Gastroesophageal sphincter (tissue), 3 donors: ENCODE data around the gene CNTN5.

Experiments used
- POLR2A ChIP-seq, 2 donors: fragments of 450-650 bp; IDR thresholded peaks; one replicate each; pipeline ENCODE4 v1.6.1; 2017; ENCODE audit warnings: antibody characterized with exemption in 2 of 2, mild to moderate bottlenecking in 2 of 2, moderate library complexity in 1 of 2
- TF ChIP-seq, protein P1 (sequence below), 4 experiments: fragments of 200-600 bp in 2 of 4; fragments of 450-650 bp in 2 of 4; sonication (generic) in 1 of 4; IDR thresholded peaks; one replicate each; pipeline ENCODE4 v1.5.1; 2017 to 2019; ENCODE audit warnings: antibody characterized with exemption in 4 of 4, mild to moderate bottlenecking in 2 of 4, moderate library complexity in 2 of 4

DNA sequence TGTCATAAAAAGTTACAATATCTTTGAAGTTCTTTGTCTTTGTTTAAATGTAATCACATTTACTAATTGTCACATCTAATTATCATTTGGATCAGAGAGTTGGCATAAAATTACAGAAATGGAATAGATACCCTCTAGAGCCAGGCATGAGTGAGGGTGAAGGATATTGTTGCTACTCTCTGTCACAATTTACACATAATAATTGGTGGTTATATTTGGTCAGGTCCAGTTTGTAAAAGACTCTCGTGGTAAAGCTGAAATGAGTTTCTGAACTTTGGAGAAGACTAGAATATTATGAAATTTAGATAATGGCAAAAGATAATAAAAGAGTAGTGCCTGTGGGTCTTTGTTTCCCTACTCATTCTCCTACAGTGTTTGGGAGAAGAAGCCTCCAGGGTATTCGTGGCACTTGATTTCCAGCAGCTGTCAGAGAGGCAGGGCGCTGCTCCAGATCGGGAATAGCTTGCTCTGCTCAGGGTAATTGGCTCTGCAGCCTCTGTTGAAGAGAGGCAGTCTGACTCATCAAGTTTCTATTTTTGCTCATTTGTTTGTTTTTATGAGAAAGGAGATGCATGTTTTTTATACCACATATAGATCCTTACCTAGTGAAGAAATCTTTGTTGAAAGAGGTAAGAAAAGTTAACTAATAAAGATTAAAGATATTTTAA, 349.9 kb downstream of the CNTN5 start:
- TF ChIP-seq, protein P1, sequence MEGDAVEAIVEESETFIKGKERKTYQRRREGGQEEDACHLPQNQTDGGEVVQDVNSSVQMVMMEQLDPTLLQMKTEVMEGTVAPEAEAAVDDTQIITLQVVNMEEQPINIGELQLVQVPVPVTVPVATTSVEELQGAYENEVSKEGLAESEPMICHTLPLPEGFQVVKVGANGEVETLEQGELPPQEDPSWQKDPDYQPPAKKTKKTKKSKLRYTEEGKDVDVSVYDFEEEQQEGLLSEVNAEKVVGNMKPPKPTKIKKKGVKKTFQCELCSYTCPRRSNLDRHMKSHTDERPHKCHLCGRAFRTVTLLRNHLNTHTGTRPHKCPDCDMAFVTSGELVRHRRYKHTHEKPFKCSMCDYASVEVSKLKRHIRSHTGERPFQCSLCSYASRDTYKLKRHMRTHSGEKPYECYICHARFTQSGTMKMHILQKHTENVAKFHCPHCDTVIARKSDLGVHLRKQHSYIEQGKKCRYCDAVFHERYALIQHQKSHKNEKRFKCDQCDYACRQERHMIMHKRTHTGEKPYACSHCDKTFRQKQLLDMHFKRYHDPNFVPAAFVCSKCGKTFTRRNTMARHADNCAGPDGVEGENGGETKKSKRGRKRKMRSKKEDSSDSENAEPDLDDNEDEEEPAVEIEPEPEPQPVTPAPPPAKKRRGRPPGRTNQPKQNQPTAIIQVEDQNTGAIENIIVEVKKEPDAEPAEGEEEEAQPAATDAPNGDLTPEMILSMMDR (IDR thresholded peaks at IDR 0.05): no peak
- TF ChIP-seq POLR2A (IDR thresholded peaks at IDR 0.05): no peak
